Transverse colon (tissue), 4 donors: ENCODE results near the gene AFP. TPM values are rescaled to one million over a fixed set of nuclear protein-coding genes. Genes with fewer than 3 reads are reported as not detected.

Source experiments
- DNase-seq: peaks from one replicate; pipeline ENCODE4 v3.0.0-alpha.2; 2019
- H3K27ac ChIP-seq, 4 donors: fragments of 200-600 bp; sonication (generic); 2 replicates each; pipeline ENCODE4 v1.5.1; 2016 to 2018; ENCODE audit warnings: inconsistent platforms in 4 of 4
- H3K27me3 ChIP-seq: fragments of 200-600 bp; sonication (generic); 2 replicates; pipeline ENCODE4 v1.5.1; 2017; ENCODE audit warnings: inconsistent platforms
- H3K36me3 ChIP-seq, 4 donors: fragments of 200-600 bp; sonication (generic); 2 replicates each; pipeline ENCODE4 v1.5.1; 2017 to 2019; ENCODE audit warnings: inconsistent platforms in 4 of 4
- H3K4me1 ChIP-seq, 4 donors: fragments of 200-600 bp; sonication (generic); 2 replicates each; pipeline ENCODE4 v1.5.1; 2017 to 2020; ENCODE audit warnings: inconsistent platforms in 4 of 4
- H3K4me3 ChIP-seq, 4 donors: fragments of 200-600 bp; sonication (generic); 1 replicate in 1 of 4; 2 replicates in 3 of 4; pipeline versions ENCODE4 v1.5.1 to v1.6.1; 2017 to 2019; ENCODE audit warnings: inconsistent platforms in 4 of 4
- H3K9me3 ChIP-seq, 2 donors: fragments of 200-600 bp; sonication (generic); 2 replicates each; pipeline ENCODE4 v1.5.1; 2017 to 2019; ENCODE audit warnings: inconsistent platforms in 2 of 2
- EP300 ChIP-seq: sonication (generic); formaldehyde crosslinking; IDR thresholded peaks from one replicate; pipeline ENCODE4 v1.6.1; 2017; ENCODE audit warnings: antibody characterized with exemption, low read depth
- POLR2A ChIP-seq: fragments of 450-650 bp; IDR thresholded peaks from one replicate; pipeline ENCODE4 v1.6.1; 2016; ENCODE audit warnings: antibody characterized with exemption, mild to moderate bottlenecking, moderate library complexity
- POLR2AphosphoS5 ChIP-seq, 3 donors: sonication (generic); formaldehyde crosslinking; IDR thresholded peaks; one replicate each; pipeline ENCODE4 v1.6.1; 2016; ENCODE audit warnings: antibody characterized with exemption in 3 of 3
- WGBS, 2 donors: methylation state at CpG; one replicate each; pipeline ENCODE4 v1.1.5; 2018; ENCODE audit warnings: low coverage in 1 of 2; 5-methylcytosine and 5-hydroxymethylcytosine counted together
- in situ Hi-C, 4 donors: fragments of 200-750 bp; cut with MboI; loops; one replicate each; pipeline versions ENCODE4 v1.15.0 to v1.15.1; 2017; ENCODE audit warnings: low sequenced_read_pairs in 3 of 4, low pct_ligation_motif_present in 1 of 4, low pct_unique_long_range_greater_than_20kb in 1 of 4
- intact Hi-C: fragments of 100-400 bp; cut with DNase I; formaldehyde crosslinking; loops from one replicate; pipeline ENCODE4 v1.15.1; 2023; ENCODE audit warnings: low total_unique reads
- total RNA-seq, 4 donors: library from RNA; depleted of rRNA; stranded (reverse); fragments of >200 nt; gene quantifications; one replicate each; pipeline ENCODE4 v1.1.0, GENCODE V29; 2016
- TF ChIP-seq, protein P1 (sequence below), 5 experiments: fragments of 200-600 bp in 3 of 5; fragments of 450-650 bp in 2 of 5; sonication (generic) in 3 of 5; IDR thresholded peaks; 1 replicate in 2 of 5; 2 replicates in 3 of 5; pipeline ENCODE4 v1.5.1; 2016 to 2017; ENCODE audit warnings: antibody characterized with exemption in 5 of 5, inconsistent platforms in 3 of 5, mild to moderate bottlenecking in 2 of 5, moderate library complexity in 1 of 5

AFP gene
- total RNA-seq, 4 donors from 2014 or later, result not detected

DNA sequence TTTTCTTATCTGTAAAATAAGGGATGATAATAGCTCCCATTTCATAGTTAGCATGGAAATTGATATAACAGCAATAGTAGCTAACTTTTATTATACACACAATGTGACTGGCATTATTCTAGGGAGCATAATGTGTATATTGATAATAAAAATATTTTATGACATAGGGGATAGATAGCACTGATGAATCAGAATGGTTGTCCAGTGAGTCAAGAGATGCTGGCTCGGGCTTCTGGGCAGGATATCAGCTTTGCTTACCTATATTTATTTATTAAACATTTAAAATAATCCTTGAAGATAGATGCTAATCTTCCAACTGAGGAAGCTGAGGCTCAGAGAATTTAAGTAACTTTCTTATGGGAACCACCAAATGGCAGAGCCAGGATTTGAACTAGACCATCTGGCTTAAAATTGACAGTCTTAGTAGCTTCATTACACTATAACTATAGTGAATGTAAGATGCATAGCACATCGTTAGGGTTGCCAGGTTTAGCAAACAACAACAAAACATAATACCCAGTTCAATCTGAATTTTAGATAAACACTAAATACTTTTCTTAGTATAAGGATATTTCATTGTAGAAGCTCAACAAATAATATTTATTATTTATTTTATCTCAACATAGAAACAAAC, 2.7 kb downstream of the AFP start:
- no peaks in the 10 kb centered on the region for H3K4me1 ChIP-seq
- no peaks in the 10 kb centered on the region for H3K9me3 ChIP-seq
- TF ChIP-seq POLR2A (no peak), EP300 (no peak)
- H3K27me3 ChIP-seq, result no peaks in the 10 kb centered on the region
- no peak for DNase-seq
- no peaks in the 10 kb centered on the region for H3K36me3 ChIP-seq
- in situ Hi-C loops (no loop called here), intact Hi-C loops (no loop called here)
- no peak overlapping the region for H3K27ac ChIP-seq
- H3K4me3 ChIP-seq, result no peak overlapping the region
- WGBS, 2 donors, result 62 to 66% methylated on average over 2 of the region's 2 CpGs

DNA sequence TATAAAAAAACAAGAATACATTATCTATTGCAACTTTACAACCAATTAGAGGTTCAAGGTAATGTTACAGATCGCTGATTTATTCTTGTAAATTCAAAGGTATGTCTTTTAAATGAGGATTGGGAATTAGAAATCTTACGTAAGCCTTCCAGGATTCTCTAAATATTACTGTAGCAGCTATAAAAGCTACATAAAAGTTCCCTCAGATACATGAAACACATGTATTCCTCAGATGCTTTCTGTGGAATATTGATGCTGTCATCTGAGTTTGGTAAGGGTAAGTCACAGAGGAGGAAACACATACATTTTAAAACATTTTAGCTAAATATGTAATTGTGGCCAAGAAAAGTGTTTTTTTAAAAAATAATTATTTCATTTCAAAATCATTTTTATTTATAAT, 3.4 kb downstream of the AFP start:
- in situ Hi-C loops, result no loop called here
- no peak overlapping the region for H3K4me3 ChIP-seq
- no peak overlapping the region for H3K27ac ChIP-seq
- intact Hi-C loops, result no loop called here
- no peaks in the 10 kb centered on the region for H3K9me3 ChIP-seq
- no peaks in the 10 kb centered on the region for H3K4me1 ChIP-seq
- WGBS, 2 donors, result 71 to 80% methylated on average over 2 of the region's 2 CpGs
- TF ChIP-seq, protein P1, sequence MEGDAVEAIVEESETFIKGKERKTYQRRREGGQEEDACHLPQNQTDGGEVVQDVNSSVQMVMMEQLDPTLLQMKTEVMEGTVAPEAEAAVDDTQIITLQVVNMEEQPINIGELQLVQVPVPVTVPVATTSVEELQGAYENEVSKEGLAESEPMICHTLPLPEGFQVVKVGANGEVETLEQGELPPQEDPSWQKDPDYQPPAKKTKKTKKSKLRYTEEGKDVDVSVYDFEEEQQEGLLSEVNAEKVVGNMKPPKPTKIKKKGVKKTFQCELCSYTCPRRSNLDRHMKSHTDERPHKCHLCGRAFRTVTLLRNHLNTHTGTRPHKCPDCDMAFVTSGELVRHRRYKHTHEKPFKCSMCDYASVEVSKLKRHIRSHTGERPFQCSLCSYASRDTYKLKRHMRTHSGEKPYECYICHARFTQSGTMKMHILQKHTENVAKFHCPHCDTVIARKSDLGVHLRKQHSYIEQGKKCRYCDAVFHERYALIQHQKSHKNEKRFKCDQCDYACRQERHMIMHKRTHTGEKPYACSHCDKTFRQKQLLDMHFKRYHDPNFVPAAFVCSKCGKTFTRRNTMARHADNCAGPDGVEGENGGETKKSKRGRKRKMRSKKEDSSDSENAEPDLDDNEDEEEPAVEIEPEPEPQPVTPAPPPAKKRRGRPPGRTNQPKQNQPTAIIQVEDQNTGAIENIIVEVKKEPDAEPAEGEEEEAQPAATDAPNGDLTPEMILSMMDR (IDR thresholded peaks at IDR 0.05), result no peak
- TF ChIP-seq POLR2A (no peak), EP300 (no peak), POLR2AphosphoS5 (IDR thresholded peaks at IDR 0.05) (no peak)
- no peaks in the 10 kb centered on the region for H3K36me3 ChIP-seq
- DNase-seq, result no peak
- no peaks in the 10 kb centered on the region for H3K27me3 ChIP-seq

DNA sequence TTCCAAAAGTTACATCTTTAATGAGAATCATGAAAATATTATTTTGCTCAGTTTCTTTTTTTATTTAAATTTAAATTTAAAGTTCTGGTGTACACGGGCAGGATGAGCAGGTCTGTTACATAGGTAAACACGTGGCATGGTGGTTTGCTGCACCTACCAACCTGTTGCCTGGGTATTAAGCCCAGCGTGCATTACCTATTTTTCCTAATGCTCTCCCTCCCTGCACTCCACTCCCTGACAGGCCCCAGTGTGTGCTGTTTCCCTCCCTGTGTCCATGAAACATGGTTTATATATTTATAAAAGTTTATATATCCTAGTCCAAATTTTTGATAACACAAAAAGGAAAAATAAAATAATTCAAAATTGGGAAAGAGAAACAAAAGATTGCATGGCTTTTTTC, 4.0 kb downstream of the AFP start:
- Histone ChIP-seq H3K36me3 (no peaks in the 10 kb centered on the region), H3K27ac (no peak overlapping the region), H3K9me3 (no peaks in the 10 kb centered on the region), H3K27me3 (no peaks in the 10 kb centered on the region), H3K4me1 (no peaks in the 10 kb centered on the region), H3K4me3 (no peak overlapping the region)
- intact Hi-C loops (no loop called here), in situ Hi-C loops (no loop called here)
- WGBS, 2 donors, result 80% methylated on average over 3 of the region's 3 CpGs
- TF ChIP-seq POLR2AphosphoS5 (IDR thresholded peaks at IDR 0.05), result no peak
- TF ChIP-seq, protein P1 (IDR thresholded peaks at IDR 0.05), result no peak
- no peak for TF ChIP-seq EP300
- TF ChIP-seq POLR2A, result no peak
- DNase-seq, result no peak

DNA sequence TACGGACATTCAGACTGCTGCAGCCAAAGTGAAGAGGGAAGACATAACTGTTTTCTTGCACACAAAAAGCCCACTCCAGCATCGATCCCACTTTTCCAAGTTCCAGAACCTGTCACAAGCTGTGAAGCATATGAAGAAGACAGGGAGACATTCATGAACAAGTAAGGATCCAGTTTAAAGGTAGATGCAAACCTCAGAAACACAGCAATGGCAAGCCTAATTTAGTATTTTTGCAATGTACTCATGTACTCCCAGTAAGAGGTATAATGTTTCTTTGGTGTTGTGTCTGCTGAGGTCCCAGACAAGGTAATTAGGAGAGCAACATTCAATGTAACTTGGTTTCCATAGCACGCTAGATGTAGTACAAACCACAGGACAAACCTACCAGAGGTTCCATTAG, 4.6 kb downstream of the AFP start:
- H3K27ac ChIP-seq, result no peak overlapping the region
- no peaks in the 10 kb centered on the region for H3K27me3 ChIP-seq
- H3K4me1 ChIP-seq, result no peaks in the 10 kb centered on the region
- WGBS, 2 donors, result 85 to 88% methylated on average over 3 of the region's 3 CpGs
- H3K36me3 ChIP-seq, result no peaks in the 10 kb centered on the region
- in situ Hi-C loops, result no loop called here
- H3K4me3 ChIP-seq, result no peak overlapping the region
- no peaks in the 10 kb centered on the region for H3K9me3 ChIP-seq
- no peak for DNase-seq
- TF ChIP-seq, protein P1 (IDR thresholded peaks at IDR 0.05), result no peak
- TF ChIP-seq POLR2AphosphoS5 (IDR thresholded peaks at IDR 0.05) (no peak), POLR2A (no peak), EP300 (no peak)
- intact Hi-C loops, result no loop called here

DNA sequence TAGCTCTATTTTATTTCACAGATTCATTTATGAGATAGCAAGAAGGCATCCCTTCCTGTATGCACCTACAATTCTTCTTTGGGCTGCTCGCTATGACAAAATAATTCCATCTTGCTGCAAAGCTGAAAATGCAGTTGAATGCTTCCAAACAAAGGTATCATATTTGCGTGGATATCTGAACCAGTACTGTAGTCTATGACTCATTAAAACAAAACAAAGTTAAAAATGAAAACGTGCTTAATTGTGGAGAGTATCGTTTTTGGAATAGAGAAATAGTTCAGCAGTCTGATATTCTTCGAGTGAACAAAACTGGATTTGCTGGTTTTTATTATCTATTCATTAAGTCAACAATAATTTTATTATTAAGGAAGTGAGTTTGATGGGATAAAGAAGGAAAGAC, 6.3 kb downstream of the AFP start:
- H3K27me3 ChIP-seq, result no peaks in the 10 kb centered on the region
- TF ChIP-seq EP300 (no peak), POLR2AphosphoS5 (IDR thresholded peaks at IDR 0.05) (no peak), POLR2A (no peak)
- TF ChIP-seq, protein P1 (IDR thresholded peaks at IDR 0.05), result no peak
- in situ Hi-C loops, result no loop called here

More for the DNA sequence above, 6.3 kb downstream of the AFP start:
- H3K4me3 ChIP-seq, result no peak overlapping the region
- DNase-seq, result no peak
- H3K36me3 ChIP-seq, result no peaks in the 10 kb centered on the region
- H3K4me1 ChIP-seq, result no peaks in the 10 kb centered on the region
- H3K27ac ChIP-seq, result no peak overlapping the region
- intact Hi-C loops, result no loop called here
- WGBS, 2 donors, result 48 to 56% methylated on average over 5 of the region's 5 CpGs
- H3K9me3 ChIP-seq, result no peaks in the 10 kb centered on the region
